Endothelial cell of umbilical vein (primary cell): ENCODE results near the gene CLN6.

Experiments
- CTCF ChIP-seq, 2 donors: IDR thresholded peaks; 1 replicate in 1 of 2; 2 replicates in 1 of 2; pipeline ENCODE4 v1.5.1; 2011; ENCODE audit warnings: low read length in 2 of 2, mild to moderate bottlenecking in 2 of 2, moderate library complexity in 2 of 2, control low read depth in 1 of 2, inconsistent platforms in 1 of 2, low read depth in 1 of 2; ENCODE audit not compliant: insufficient read depth in 1 of 2; ENCODE audit errors: extremely low read depth in 1 of 2
- JUN ChIP-seq: IDR thresholded peaks from 2 replicates; pipeline ENCODE4 v1.6.1; 2011; ENCODE audit warnings: borderline replicate concordance, low read depth; ENCODE audit not compliant: insufficient read length, insufficient read depth
- POLR2A ChIP-seq: IDR thresholded peaks from 2 replicates; pipeline ENCODE4 v1.6.1; 2012; ENCODE audit warnings: low read depth, mild to moderate bottlenecking, control low read depth, low read length
- TF ChIP-seq, protein P1 (sequence below): IDR thresholded peaks from 2 replicates; pipeline ENCODE4 v1.6.1; 2011; ENCODE audit not compliant: insufficient read depth, insufficient read length

GRCh38 chr15:68207176-68207935 lies 22.2 kb downstream of the CLN6 start:
- no peak for TF ChIP-seq POLR2A
- TF ChIP-seq CTCF (IDR thresholded peaks at IDR 0.05; ENCODE audit: extremely low read depth in 1 of 2, insufficient read depth in 1 of 2, low read depth in 1 of 2, low read length in 2 of 2): no peak
- TF ChIP-seq, protein P1, sequence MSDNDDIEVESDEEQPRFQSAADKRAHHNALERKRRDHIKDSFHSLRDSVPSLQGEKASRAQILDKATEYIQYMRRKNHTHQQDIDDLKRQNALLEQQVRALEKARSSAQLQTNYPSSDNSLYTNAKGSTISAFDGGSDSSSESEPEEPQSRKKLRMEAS: no peak
- no peak for TF ChIP-seq JUN
